Raji (cell line): ENCODE results near the gene RBM4.

ENCODE experiments used
- POLR2A ChIP-seq: IDR thresholded peaks from 2 replicates; pipeline ENCODE4 v1.6.1; 2011; ENCODE audit warnings: low read depth, low read length, control low read depth; ENCODE audit not compliant: insufficient read depth

RBM4 gene

DNA sequence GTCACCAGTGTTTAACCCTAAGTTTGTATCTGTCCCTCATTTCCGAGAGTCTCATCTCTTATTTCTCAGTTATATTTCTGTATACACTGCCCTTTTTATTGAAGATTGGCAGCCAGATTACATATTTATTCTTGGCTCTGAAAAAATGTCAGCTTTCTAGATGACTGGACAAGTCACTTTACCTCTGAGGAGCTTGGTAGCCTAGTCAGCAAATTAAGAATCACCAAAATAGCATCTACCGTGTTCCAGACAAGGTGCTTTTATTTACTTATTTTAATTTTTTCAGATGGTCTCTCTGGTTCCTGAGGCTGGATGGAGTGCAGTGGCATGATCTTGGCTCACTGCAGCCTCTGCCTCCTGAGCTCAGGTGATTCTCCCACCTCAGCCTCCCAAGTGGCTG, 5.6 kb upstream of the RBM4 start:
- TF ChIP-seq POLR2A: no peak

- TF ChIP-seq POLR2A: no peak
Measured at GRCh38 chr11:66636411-66636810, 2.1 kb upstream of the RBM4 start.

GRCh38 chr11:66637557-66638176, 836 bp upstream of the RBM4 start:
- no peak for TF ChIP-seq POLR2A

DNA sequence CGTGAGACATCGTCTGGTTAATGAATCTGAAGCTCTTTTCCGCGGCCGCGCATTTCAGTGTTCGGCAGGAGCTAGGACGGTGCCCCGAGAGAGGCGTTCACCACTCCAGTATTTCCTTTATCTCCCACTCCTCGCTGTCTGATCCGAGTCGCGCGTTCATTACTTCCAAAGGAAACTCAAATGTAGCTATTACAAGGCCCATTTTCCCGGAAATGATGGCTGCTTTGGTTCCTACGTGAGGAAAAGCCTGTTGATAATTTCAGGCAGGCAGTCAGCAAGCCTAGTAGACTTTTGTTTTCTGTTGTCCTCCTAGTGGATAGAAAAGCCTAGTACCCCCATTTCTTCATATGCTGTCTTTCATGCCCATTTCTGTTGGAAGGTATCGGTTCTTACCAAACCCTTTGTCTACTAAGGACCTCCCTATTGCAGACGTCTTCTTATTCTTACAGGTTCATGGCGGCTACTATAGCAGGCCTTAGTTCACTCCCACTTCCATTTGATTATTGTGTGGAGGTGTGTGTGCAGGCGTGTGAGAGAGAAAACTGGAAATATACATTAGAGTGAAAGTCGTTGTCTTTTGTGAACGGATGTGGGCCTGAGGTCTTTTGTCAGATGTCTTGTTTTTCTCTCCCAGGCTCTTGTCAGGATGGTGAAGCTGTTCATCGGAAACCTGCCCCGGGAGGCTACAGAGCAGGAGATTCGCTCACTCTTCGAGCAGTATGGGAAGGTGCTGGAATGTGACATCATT, 737 bp downstream of the RBM4 start:
- TF ChIP-seq POLR2A: no peak

GRCh38 chr11:66641834-66642233, 3.3 kb downstream of the RBM4 start:
- TF ChIP-seq POLR2A: no peak

- TF ChIP-seq POLR2A: no peak
Measured at GRCh38 chr11:66643745-66644437, 5.4 kb downstream of the RBM4 start.

DNA sequence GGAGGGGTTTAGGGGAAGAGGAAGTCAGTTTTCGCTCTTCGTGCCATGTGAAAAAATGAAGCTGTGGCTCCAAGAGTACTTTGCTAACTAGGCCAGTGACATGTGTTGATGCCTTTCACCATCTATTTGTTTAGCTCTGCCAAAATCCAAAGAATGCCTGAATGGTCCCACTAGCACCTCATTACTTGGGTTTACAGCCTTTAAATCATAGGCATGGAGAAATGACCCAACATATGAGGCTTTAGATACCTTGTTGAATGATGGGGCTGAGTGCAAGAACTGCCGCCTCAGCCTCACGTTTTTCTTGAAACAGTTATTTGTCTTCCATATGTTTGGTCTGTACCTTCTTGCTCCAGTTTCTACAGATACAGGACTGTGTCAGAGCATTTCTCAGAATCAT, 8.3 kb downstream of the RBM4 start:
- TF ChIP-seq POLR2A: no peak

GRCh38 chr11:66649903-66650302, 11.4 kb downstream of the RBM4 start:
- no peak for TF ChIP-seq POLR2A

- no peak for TF ChIP-seq POLR2A
Measured at GRCh38 chr11:66651016-66651415, 12.5 kb downstream of the RBM4 start.

GRCh38 chr11:66652651-66653050, 14.1 kb downstream of the RBM4 start:
- no peak for TF ChIP-seq POLR2A

- TF ChIP-seq POLR2A: no peak
Measured at GRCh38 chr11:66653123-66653522, 14.6 kb downstream of the RBM4 start.

GRCh38 chr11:66659763-66660162, 21.3 kb downstream of the RBM4 start:
- TF ChIP-seq POLR2A: no peak

- no peak for TF ChIP-seq POLR2A
Measured at GRCh38 chr11:66663741-66664296, 25.3 kb downstream of the RBM4 start.

- no peak for TF ChIP-seq POLR2A
Measured at GRCh38 chr11:66665369-66665768, 26.9 kb downstream of the RBM4 start.

DNA sequence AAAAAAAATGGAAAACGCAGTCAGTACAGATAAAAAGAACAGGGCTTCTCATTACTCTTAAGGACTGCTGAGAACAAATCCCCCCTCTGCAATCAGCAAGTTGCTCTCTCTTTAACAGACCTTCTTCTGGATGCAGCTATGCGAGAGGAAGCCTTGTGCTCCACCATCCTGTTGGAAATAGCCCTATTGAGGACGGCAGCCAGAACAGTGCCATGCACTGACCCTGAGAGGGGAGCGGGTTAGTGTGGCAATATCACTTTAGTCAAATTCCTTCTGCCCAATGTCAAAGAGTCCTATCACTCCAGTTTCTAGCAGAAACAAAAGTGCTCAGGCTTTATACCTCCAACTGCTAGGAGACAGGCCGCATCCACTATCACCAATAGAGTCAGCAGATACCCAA, 32.3 kb downstream of the RBM4 start:
- TF ChIP-seq POLR2A: no peak
